ENCODE measurements around the gene S100A6. TPM values are rescaled to one million over a fixed set of nuclear protein-coding genes. Genes with fewer than 3 reads are reported as not detected.

S100A6 gene
- total RNA-seq, 6 experiments from 2014 or later = 6.6 to 24.0 (median 12.0) TPM

- intact Hi-C loops (cut with DNase I) = no loop called here
- H3K27ac ChIP-seq = no peak overlapping the region
- H3K27me3 ChIP-seq = peaks cover 0 to 7% of the 10 kb centered on the region in 2 donors
- H3K4me1 ChIP-seq = no peaks in the 10 kb centered on the region
- H3K9me3 ChIP-seq = no peaks in the 10 kb centered on the region
- peak; percentile 46 to 62 (median 60) for ATAC-seq
- TF ChIP-seq POLR2A (IDR thresholded peaks at IDR 0.05) (no peak), CTCF (IDR thresholded peaks at IDR 0.05) (peak; percentile 44 to 62 (median 55))
- DNase-seq = peak in 2 of 3 donors; percentile 71 to 76
- no peaks in the 10 kb centered on the region for H3K36me3 ChIP-seq
- no peak overlapping the region for H3K4me3 ChIP-seq
- WGBS (ENCODE audit: insufficient coverage, low coverage, low lambda C conversion rate, missing lambda C conversion rate) = 11% methylated on average over 32 of the region's 34 CpGs
Observed at GRCh38 chr1:153532769-153533599, 2.8 kb downstream of the S100A6 start.

- DNase-seq (no peak), ATAC-seq (no peak)
- TF ChIP-seq POLR2A (IDR thresholded peaks at IDR 0.05) (no peak), CTCF (IDR thresholded peaks at IDR 0.05) (no peak)
- no peak overlapping the region for H3K27ac ChIP-seq
- WGBS (ENCODE audit: insufficient coverage, low coverage, low lambda C conversion rate, missing lambda C conversion rate) = 85% methylated on average over 2 of the region's 2 CpGs
- no peak overlapping the region for H3K4me3 ChIP-seq
- no peaks in the 10 kb centered on the region for H3K9me3 ChIP-seq
- intact Hi-C loops (cut with DNase I) = no loop called here
- H3K4me1 ChIP-seq = no peaks in the 10 kb centered on the region
- H3K27me3 ChIP-seq = peaks cover 0 to 7% of the 10 kb centered on the region in 2 donors
- H3K36me3 ChIP-seq = no peaks in the 10 kb centered on the region
Observed at GRCh38 chr1:153532181-153532580, 3.6 kb downstream of the S100A6 start.

GRCh38 chr1:153531638-153532037, 4.2 kb downstream of the S100A6 start:
- ATAC-seq (no peak), DNase-seq (no peak)
- H3K9me3 ChIP-seq = no peaks in the 10 kb centered on the region
- no peak overlapping the region for H3K4me3 ChIP-seq
- TF ChIP-seq CTCF (IDR thresholded peaks at IDR 0.05) (no peak), POLR2A (IDR thresholded peaks at IDR 0.05) (no peak)
- peaks cover 0 to 7% of the 10 kb centered on the region in 2 donors for H3K27me3 ChIP-seq
- WGBS (ENCODE audit: insufficient coverage, low coverage, low lambda C conversion rate, missing lambda C conversion rate) = 67% methylated on average over 2 of the region's 3 CpGs
- H3K4me1 ChIP-seq = no peaks in the 10 kb centered on the region
- H3K36me3 ChIP-seq = no peaks in the 10 kb centered on the region
- intact Hi-C loops (cut with DNase I) = no loop called here
- H3K27ac ChIP-seq = no peak overlapping the region

- intact Hi-C loops (cut with DNase I) = no loop called here
- Histone ChIP-seq H3K36me3 (no peaks in the 10 kb centered on the region), H3K27ac (no peak overlapping the region), H3K9me3 (no peaks in the 10 kb centered on the region), H3K27me3 (peaks cover 0 to 7% of the 10 kb centered on the region in 2 donors), H3K4me1 (no peaks in the 10 kb centered on the region), H3K4me3 (no peak overlapping the region)
- ATAC-seq (no peak), DNase-seq (no peak)
- 77% methylated on average over 5 of the region's 5 CpGs for WGBS (ENCODE audit: insufficient coverage, low coverage, low lambda C conversion rate, missing lambda C conversion rate)
- TF ChIP-seq CTCF (IDR thresholded peaks at IDR 0.05) = no peak
- no peak for TF ChIP-seq POLR2A (IDR thresholded peaks at IDR 0.05)
Observed at GRCh38 chr1:153527683-153528040, 8.1 kb downstream of the S100A6 start.

Measured in right lobe of liver (tissue), 6 donors.